Measurements from ENCODE around the gene BCAT1.

GRCh38 chr12:24769682-24770081, 179.2 kb downstream of the BCAT1 start:
- no peak for TF ChIP-seq CTCF (conservative IDR thresholded peaks at IDR 0.05 in 1 of 2, IDR thresholded peaks at IDR 0.05 in 1 of 2; ENCODE audit: extremely low read depth in 1 of 2, insufficient read depth in 1 of 2, low read depth in 1 of 2, low read length in 2 of 2)
- no peak for TF ChIP-seq EZH2 (IDR thresholded peaks at IDR 0.05; ENCODE audit: borderline replicate concordance, low read length)
